Measurements from ENCODE around the gene TFG.

The TFG gene

GRCh38 chr3:100759950-100760349 is 50.7 kb downstream of the TFG start:
- DNase-seq, result no peak

GRCh38 chr3:100760377-100760776 is 51.1 kb downstream of the TFG start:
- DNase-seq, result no peak

DNA sequence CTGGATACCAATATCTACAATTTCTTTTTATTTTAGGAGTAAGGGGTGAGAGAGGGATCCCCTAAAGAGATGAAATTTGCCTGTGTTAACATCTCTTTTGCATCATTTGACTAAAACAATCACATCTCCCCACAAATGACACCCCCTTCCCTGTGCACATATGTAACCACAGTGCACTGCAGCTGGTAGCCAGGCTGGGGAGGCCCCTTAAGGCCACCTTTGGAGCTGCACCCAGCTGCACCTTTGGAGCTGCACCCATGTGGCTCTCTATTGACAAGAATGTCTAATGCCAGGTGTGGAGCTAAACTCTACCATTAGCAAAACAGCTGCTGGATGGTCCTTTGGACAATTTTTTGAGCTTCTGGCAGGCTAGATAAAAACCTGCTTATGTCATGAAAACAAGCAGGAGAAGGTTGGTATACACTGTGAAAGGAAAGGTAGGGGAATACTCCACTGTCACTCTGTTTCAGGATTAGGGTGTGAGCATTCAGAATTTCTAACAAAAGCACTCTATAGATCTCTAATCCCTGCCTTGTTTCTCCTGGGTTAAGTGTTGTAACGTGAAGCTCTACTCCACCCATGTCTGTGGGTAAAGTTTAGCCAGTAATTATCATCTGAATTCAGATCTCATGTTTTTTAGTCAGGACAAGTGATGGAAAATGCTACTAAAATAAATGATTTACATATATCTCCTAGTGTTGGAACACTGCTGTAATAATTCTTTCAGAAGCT is 52.1 kb downstream of the TFG start:
- DNase-seq, result peak; percentile 13

DNA sequence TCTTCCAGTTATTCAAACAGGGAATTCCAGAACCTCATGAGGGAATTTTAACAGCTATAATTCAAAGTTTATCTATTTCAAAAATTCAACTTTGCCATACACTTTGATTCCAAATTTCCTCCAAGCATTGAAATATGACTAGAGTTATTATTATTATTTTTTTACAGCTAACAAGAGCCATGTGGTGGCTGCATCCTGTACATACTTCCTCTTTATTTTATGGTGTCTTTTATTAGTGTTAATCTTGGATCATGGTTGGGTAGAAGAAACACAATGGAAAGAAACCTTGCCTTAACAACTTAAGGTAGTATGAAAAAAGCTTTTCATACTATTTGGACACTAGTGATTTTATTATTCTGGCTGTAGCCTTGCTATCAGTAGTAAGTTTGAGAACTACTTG is 52.7 kb downstream of the TFG start:
- DNase-seq, result no peak

DNA sequence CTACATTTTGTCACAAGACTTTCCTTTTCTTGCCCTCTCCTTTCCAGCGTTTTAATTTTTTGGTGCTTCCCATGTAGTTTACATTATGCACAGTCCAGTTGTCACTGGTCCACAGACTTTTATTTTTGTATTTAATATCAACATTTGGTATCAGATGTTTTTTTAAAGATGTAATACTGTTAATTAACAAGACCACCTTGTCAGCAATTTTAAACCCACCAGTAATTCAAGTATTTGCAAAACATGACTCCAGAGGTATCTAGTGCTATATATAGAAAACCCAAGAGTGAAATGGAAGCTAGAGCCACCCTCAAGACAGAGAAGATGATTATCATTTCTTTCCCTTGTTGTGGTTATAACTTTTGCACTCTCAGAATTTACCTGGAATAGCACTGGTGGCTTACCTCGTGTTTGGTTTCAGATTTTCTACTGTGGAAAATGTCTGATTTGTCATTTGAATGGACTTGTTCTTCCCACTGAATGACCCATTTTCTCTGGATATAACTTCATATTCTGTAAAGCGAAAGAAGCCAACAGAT is 56.2 kb downstream of the TFG start:
- DNase-seq, result no peak

- no peak for DNase-seq
These were observed 56.8 kb downstream of the TFG start for GRCh38 chr3:100766069-100766468.

- DNase-seq, result no peak
These were observed 60.4 kb downstream of the TFG start for GRCh38 chr3:100769693-100770092.

- DNase-seq, result no peak
These were observed 65.9 kb downstream of the TFG start for GRCh38 chr3:100775226-100775625.

- no peak for DNase-seq
These were observed 66.4 kb downstream of the TFG start for GRCh38 chr3:100775669-100776068.

DNA sequence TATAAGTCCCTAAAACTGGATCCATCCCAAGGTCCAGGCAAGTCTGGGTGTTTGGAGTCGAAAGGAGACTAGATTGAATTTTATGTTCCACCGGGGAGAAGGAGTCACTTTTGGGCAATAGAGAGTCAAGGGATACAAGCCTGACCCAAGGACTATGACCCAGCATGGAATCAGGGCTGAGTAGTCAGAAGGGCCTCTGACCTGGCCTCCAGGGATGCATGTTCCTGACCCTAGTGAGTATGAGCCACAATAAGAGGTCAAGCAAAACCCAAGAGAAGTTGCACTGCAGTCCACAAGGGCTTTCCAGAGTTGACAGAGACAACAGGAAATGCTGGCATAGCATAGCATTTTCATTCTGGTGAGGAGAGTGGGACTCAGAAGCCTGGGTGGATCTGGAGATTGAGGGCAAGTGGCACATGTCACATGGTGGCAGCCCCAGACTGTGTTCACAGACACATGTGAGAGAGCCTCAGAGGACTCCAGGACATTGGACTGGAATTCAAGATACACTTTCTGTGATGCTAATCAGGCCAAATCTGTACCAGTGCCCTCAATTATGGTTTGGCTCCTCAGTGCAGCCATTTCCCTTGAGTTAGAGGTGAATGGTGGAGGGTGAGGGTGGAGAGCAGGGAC is 66.9 kb downstream of the TFG start:
- DNase-seq, result no peak

DNA sequence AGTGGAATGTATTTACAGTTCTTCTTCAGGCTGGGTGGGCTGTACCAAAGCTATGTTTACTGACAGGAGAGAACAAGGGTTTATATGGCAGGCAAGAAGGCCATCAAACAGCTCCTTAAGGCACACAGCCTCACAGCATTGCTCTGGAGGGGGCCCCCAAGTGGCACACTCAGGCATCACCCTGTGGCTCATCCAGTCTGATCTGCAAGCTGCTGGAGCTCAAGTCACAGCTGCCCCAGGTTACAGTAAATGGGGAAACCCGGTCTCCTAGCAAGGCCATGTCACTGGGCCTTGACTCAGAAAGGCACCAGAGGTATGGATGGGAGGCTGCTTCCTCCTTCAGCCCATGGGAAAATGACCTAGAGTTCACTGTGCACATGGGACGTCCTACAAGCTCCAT is 67.5 kb downstream of the TFG start:
- no peak for DNase-seq

DNA sequence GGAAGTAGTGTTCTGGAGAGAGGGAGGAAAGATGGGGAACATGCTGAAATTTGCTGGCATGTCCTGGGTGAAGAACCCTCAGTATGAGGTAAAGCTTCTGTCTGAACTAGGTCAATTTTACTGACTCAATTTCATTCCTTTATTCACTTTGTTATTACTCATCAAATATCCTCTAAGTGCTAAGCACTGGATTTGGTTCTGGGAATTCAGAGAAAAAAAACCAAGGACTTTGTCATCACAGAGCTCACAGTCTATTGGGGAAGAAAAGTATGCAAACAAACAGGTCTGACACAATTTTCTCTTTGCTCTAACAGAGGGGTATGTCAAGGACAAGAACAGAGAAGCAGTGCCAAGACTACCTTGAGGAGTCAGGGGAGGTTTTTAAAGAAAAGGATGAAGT is 68.0 kb downstream of the TFG start:
- DNase-seq, result no peak

DNA sequence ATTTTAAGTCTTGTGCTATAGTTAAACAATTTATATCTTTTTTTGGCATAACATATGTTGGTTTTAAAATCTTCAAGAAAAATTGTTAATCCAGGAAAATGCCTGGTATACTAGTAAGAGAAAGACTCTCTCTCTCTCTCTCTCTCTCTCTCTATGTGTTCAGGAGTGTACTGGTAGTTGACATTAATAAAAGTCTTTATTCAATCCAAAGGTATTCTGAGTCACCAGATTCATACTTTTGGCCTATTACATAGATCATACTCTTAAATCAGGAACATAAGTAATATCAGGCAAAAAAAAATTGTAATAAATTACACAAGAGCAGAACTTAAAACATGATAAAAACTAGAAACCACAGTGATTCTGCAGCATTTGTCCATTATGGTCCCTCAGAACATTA is 70.2 kb downstream of the TFG start:
- DNase-seq, result no peak

- DNase-seq, result no peak
These were observed 70.9 kb downstream of the TFG start for GRCh38 chr3:100780071-100780622.

GRCh38 chr3:100781301-100781700 is 72.0 kb downstream of the TFG start:
- DNase-seq, result no peak

DNA sequence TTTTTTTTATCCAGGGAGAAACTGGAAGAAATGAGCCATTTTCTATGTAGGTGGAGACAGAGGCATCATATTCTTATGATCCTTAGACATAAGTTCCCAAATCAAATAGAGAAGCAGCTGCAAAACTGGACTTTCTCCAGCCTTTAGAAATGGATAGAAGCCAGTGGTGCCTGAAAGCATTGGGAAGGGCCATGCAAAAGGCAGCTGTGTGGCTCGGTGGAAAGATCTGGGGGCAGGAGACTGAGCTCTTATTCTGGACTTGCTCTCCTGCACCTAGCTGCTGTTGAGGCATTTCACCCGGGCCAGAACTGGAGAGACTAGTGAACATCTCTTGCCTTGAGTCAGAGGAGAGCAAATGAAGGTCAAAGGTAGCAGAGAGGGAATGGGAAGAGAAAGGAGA is 73.1 kb downstream of the TFG start:
- DNase-seq, result no peak

DNA sequence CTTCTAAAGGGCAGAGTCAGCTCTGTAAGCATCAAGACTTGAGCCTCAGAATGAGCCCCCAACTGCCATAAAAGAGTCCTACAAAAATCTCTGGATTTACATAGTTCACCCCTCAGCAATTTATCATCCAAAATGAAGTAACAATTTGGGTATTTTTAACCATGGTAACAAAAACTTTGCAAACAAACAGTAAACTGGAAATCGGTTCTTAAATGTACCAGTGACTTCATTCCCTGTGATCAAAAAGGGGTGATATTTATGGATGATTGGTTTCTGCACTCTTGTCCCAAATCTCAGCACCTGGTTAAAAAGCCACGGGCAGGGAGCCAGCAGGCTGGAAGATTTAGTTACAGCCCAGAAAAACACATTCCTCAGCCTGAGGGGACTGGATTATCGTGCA is 73.6 kb downstream of the TFG start:
- no peak for DNase-seq

DNA sequence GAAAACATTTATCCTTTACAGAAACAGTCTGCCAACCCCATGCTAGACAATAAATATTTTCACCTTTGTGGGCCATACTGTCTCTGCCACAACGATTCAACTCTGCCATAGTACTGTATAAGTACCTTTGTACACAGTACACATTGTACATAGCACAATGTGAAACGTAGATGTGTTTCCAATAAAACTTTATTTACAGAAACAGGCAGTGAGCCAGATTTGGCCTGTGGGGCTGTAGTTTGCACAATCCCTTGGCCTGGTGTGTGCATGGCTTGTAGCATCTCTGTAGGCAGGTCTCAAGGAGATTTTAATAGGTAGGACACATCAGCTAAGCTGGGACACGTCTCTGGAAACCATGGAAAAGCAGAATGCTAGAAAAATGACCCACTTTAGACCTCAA is 74.3 kb downstream of the TFG start:
- no peak for DNase-seq

GRCh38 chr3:100789579-100789978 is 80.3 kb downstream of the TFG start:
- DNase-seq, result no peak

DNA sequence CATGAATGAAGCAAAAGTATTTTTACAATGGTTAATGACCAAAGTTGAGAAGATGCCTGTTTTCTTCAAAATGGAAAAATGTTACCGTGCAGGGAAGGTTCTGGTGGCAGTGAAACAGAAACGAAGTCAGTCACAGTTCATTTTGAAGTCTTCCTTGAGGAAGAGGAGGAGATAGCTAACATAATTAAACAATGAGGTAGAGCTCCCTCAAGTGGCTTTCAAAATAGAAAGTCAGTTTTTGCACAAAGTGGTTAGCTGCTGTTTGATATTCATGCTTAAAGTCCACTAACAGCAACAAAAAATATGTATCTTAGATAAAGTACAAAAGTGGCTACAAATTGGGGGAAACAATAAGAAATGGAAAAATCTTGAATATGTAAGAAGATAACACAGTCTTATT is 87.3 kb downstream of the TFG start:
- no peak for DNase-seq

GRCh38 chr3:100798012-100798411 is 88.7 kb downstream of the TFG start:
- DNase-seq, result no peak
